RWPE2 (cell line): ENCODE data around the gene TSPAN5.

Experiments
- ATAC-seq: fragments of 200-7000 bp; cut with Tn5 transposase; 3 replicates; pipeline ENCODE4 v1.9.1; 2021; ENCODE audit warnings: low read depth
- DNase-seq: peaks from one replicate; pipeline ENCODE4 v3.0.0-alpha.2; 2020; ENCODE audit warnings: low spot score
- H3K27ac ChIP-seq: fragments of 450-650 bp; 2 replicates; pipeline ENCODE4 v1.5.1; 2017; ENCODE audit warnings: mild to moderate bottlenecking; ENCODE audit not compliant: poor library complexity, severe bottlenecking
- H3K27me3 ChIP-seq: fragments of 250-450 bp; sonication (Bioruptor Pico); 2 replicates; pipeline ENCODE4 v1.5.1; 2021; ENCODE audit warnings: mild to moderate bottlenecking, moderate library complexity; ENCODE audit not compliant: insufficient read depth, poor library complexity, severe bottlenecking
- H3K36me3 ChIP-seq: fragments of 250-450 bp; sonication (Bioruptor Pico); 2 replicates; pipeline ENCODE4 v1.5.1; 2020; ENCODE audit warnings: low read depth, mild to moderate bottlenecking, moderate library complexity
- H3K4me1 ChIP-seq: fragments of 250-450 bp; sonication (Bioruptor Pico); 2 replicates; pipeline ENCODE4 v1.5.1; 2021; ENCODE audit warnings: mild to moderate bottlenecking, moderate library complexity; ENCODE audit not compliant: insufficient read depth, poor library complexity, severe bottlenecking
- H3K4me3 ChIP-seq: fragments of 250-450 bp; sonication (Bioruptor Pico); 2 replicates; pipeline ENCODE4 v1.5.1; 2021; ENCODE audit warnings: mild to moderate bottlenecking, moderate library complexity; ENCODE audit not compliant: severe bottlenecking
- H3K9me3 ChIP-seq: fragments of 250-450 bp; sonication (Bioruptor Pico); 2 replicates; pipeline ENCODE4 v1.5.1; 2021; ENCODE audit warnings: mild to moderate bottlenecking, moderate library complexity; ENCODE audit not compliant: severe bottlenecking
- CTCF ChIP-seq: fragments of 450-650 bp; IDR thresholded peaks from one replicate; pipeline ENCODE4 v1.5.1; 2017; ENCODE audit warnings: mild to moderate bottlenecking, moderate library complexity; ENCODE audit not compliant: poor library complexity, severe bottlenecking

The TSPAN5 gene

GRCh38 chr4:98518559-98519267 lies 139.7 kb downstream of the TSPAN5 start:
- no peak overlapping the region for H3K4me3 ChIP-seq
- no peak for DNase-seq
- no peaks in the 10 kb centered on the region for H3K27me3 ChIP-seq
- H3K36me3 ChIP-seq, result no peaks in the 10 kb centered on the region
- TF ChIP-seq CTCF, result no peak
- H3K9me3 ChIP-seq, result no peaks in the 10 kb centered on the region
- peaks cover 60% of the 10 kb centered on the region for H3K4me1 ChIP-seq
- no peak for ATAC-seq
- peak overlapping the region; percentile 97 for H3K27ac ChIP-seq

GRCh38 chr4:98517218-98518021 lies 141.0 kb downstream of the TSPAN5 start:
- Histone ChIP-seq H3K4me3 (no peak overlapping the region), H3K27me3 (no peaks in the 10 kb centered on the region), H3K27ac (peak overlapping the region; percentile 97), H3K36me3 (no peaks in the 10 kb centered on the region), H3K9me3 (no peaks in the 10 kb centered on the region), H3K4me1 (peaks cover 56% of the 10 kb centered on the region)
- ATAC-seq, result no peak
- DNase-seq, result no peak
- TF ChIP-seq CTCF, result no peak

- Histone ChIP-seq H3K4me1 (peaks cover 48% of the 10 kb centered on the region), H3K36me3 (no peaks in the 10 kb centered on the region), H3K27me3 (no peaks in the 10 kb centered on the region), H3K4me3 (no peak overlapping the region), H3K9me3 (no peaks in the 10 kb centered on the region), H3K27ac (peak overlapping the region; percentile 97)
- DNase-seq, result no peak
- TF ChIP-seq CTCF, result no peak
- ATAC-seq, result peak; percentile 19; the same call in 2 of the 3 replicates
These were observed 141.8 kb downstream of the TSPAN5 start for GRCh38 chr4:98516441-98517217.

GRCh38 chr4:98516042-98516440 lies 142.4 kb downstream of the TSPAN5 start:
- DNase-seq, result no peak

More at GRCh38 chr4:98516042-98516440, 142.4 kb downstream of the TSPAN5 start:
- Histone ChIP-seq H3K27me3 (no peaks in the 10 kb centered on the region), H3K4me1 (peaks cover 51% of the 10 kb centered on the region), H3K4me3 (no peak overlapping the region), H3K27ac (peak overlapping the region; percentile 97), H3K9me3 (no peaks in the 10 kb centered on the region), H3K36me3 (no peaks in the 10 kb centered on the region)
- TF ChIP-seq CTCF, result no peak
- peak; percentile 92 for ATAC-seq
